HG03064 (cell line): ENCODE data around the gene PITPNM1.

ENCODE experiments used
- ATAC-seq: cut with Tn5 transposase; IDR thresholded peaks from one replicate; pipeline ENCODE4 v1.9.1; 2021; ENCODE audit warnings: low read depth; ENCODE audit not compliant: unreplicated experiment

Gene PITPNM1

GRCh38 chr11:67449116-67449844, 55.9 kb downstream of the PITPNM1 start:
- ATAC-seq, result no peak

- ATAC-seq, result no peak
Measured at GRCh38 chr11:67448220-67448609, 56.9 kb downstream of the PITPNM1 start.

- no peak for ATAC-seq
Measured at GRCh38 chr11:67445515-67445914, 59.6 kb downstream of the PITPNM1 start.

- no peak for ATAC-seq
Measured at GRCh38 chr11:67442504-67443404, 62.4 kb downstream of the PITPNM1 start.
